Thymus (tissue), 11 donors: ENCODE results near the gene MRPL4. TPM values are rescaled to one million over a fixed set of nuclear protein-coding genes. Genes with fewer than 3 reads are reported as not detected.
A peak's percentile ranks its signal among the peaks of the same experiment; 100 is the strongest.

ENCODE experiments used
- DNase-seq, 9 donors: peaks; one replicate each; pipeline ENCODE4 v3.0.0-alpha.2; 2013; ENCODE audit warnings: low spot score in 9 of 9, low read depth in 6 of 9, missing footprints in 1 of 9
- H3K27ac ChIP-seq, 2 donors: one replicate each; pipeline ENCODE4 v1.5.1; 2013; ENCODE audit warnings: control low read depth in 1 of 2, low read depth in 1 of 2, low read length in 1 of 2, mild to moderate bottlenecking in 1 of 2, moderate library complexity in 1 of 2
- H3K27me3 ChIP-seq, 2 donors: one replicate each; pipeline ENCODE4 v1.5.1; 2013; ENCODE audit warnings: low read length in 1 of 2; ENCODE audit not compliant: control insufficient read depth in 2 of 2, insufficient read depth in 1 of 2
- H3K36me3 ChIP-seq, 2 donors: one replicate each; pipeline ENCODE4 v1.5.1; 2013; ENCODE audit warnings: low read length in 1 of 2, mild to moderate bottlenecking in 1 of 2, moderate library complexity in 1 of 2; ENCODE audit not compliant: control insufficient read depth in 2 of 2, insufficient read depth in 2 of 2
- H3K4me1 ChIP-seq, 2 donors: one replicate each; pipeline ENCODE4 v1.5.1; 2013; ENCODE audit warnings: low read length in 2 of 2; ENCODE audit not compliant: control insufficient read depth in 2 of 2, insufficient read depth in 2 of 2
- H3K4me3 ChIP-seq, 2 donors: one replicate each; pipeline ENCODE4 v1.5.1; 2013; ENCODE audit warnings: low read length in 2 of 2, control low read depth in 1 of 2, mild to moderate bottlenecking in 1 of 2
- H3K9me3 ChIP-seq, 2 donors: one replicate each; pipeline ENCODE4 v1.5.1; 2013; ENCODE audit warnings: low read length in 1 of 2, mild to moderate bottlenecking in 1 of 2; ENCODE audit not compliant: control insufficient read depth in 2 of 2, insufficient read depth in 1 of 2
- WGBS: extraction: QIAGEN DNeasy Blood & Tissue Kit; methylation state at CpG from one replicate; pipeline ENCODE4 v1.1.7; 2013; 5-methylcytosine and 5-hydroxymethylcytosine counted together
- polyA plus RNA-seq: library from polyadenylated mRNA; stranded (reverse); fragments of 200-250 nt; gene quantifications from one replicate; pipeline ENCODE4 v1.2.3, GENCODE V29; 2013
- total RNA-seq: library from RNA; stranded (reverse); fragments of 120-200 nt; gene quantifications from one replicate; pipeline ENCODE4 v1.2.4, GENCODE V29; 2013
- donor health status: healthy.

Gene MRPL4
- total and polyA plus RNA-seq, 2 donors: 35.6 to 41.0 TPM

DNA sequence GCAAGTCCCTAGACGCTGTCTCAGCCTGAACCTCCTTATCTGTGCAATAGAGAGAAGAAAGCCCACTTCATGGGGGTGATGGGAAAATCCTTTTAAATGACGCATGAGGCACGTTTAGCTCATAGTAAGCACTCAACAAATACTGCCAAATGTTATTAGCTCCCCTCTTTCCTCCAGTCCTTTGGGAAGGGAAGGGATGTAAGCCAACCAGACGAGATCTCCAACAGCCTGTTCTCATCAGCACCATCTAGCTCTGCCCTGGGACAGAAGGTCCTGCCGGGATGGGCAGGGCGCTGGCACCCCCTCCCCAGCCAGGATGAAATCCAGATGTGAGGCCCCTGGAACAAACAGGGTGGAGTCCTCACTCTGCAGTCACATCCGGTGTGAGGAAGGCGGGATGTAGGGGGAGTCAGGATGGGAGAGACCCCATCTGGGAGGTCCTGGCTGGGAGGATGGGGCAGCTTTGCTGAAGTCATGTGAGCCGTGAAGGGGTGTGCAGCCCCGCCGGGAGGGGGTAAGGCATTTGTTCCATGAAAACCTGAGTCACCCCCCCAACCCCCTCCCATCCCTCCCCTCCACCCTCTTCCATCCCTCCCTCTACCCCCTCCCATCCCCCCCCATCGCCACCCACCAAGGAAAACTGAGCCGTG lies 25.5 kb upstream of the MRPL4 start:
- H3K36me3 ChIP-seq: peaks cover 0 to 3% of the 10 kb centered on the region in 2 donors
- H3K27me3 ChIP-seq: peaks cover 3 to 16% of the 10 kb centered on the region in 2 donors
- no peak for DNase-seq
- no peak overlapping the region for H3K4me3 ChIP-seq
- peaks cover 4 to 38% of the 10 kb centered on the region in 2 donors for H3K4me1 ChIP-seq
- 87% methylated on average over 13 of the region's 13 CpGs for WGBS
- peak overlapping the region; percentile 12 to 35 for H3K27ac ChIP-seq
- H3K9me3 ChIP-seq: no peaks in the 10 kb centered on the region

DNA sequence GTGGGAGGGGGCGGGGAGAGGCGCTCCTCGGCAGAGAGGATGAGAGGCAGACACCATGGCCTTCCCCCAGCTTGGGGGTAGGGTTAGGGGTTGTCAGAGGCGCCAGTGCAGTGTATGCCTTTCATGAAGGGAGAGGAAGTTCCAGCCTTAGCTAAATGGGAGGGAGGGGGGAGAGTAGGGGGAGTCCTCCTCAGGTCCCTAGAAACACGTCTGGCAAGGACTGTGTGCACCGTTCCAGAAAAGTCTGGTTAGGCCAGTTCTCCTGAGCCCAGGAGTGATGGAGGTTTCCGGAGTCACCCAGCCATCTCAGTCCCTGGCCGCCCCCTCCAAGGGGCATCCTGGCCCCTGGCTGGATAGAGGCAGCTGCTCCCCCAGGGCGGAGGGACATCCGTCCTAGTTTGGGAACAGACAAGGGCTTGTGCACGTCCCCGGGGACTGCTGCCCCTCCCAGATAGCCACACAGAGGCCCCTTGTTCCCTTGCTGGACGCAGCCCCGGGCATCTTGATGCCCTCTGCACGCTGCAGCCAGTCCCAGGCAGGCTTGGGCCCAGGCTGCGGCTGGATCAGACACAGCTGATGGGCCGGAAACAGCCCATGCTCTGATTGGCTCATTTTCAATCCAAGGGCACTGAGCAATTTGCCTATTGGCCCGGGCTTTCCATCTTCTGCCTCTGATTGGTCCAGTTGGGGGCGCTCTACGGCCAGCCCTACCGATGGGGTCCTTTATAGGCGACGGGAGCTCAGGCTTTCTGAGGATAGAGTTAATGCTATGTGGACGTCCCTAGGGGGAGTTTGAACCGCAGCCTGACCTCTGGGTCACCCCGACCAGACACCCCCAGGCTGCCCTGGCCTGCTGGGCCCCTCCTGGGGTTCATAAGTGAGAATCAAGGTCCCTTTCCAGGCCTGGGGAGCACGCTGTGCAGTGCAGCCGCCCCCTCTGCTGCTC lies 24.7 kb upstream of the MRPL4 start:
- Histone ChIP-seq H3K4me3 (no peak overlapping the region), H3K36me3 (peaks cover 0 to 3% of the 10 kb centered on the region in 2 donors), H3K9me3 (no peaks in the 10 kb centered on the region), H3K27ac (peak overlapping the region; percentile 62 to 64), H3K27me3 (peaks cover 3 to 18% of the 10 kb centered on the region in 2 donors), H3K4me1 (peaks cover 4 to 37% of the 10 kb centered on the region in 2 donors)
- WGBS: 90% methylated on average over 28 of the region's 28 CpGs
- no peak for DNase-seq

DNA sequence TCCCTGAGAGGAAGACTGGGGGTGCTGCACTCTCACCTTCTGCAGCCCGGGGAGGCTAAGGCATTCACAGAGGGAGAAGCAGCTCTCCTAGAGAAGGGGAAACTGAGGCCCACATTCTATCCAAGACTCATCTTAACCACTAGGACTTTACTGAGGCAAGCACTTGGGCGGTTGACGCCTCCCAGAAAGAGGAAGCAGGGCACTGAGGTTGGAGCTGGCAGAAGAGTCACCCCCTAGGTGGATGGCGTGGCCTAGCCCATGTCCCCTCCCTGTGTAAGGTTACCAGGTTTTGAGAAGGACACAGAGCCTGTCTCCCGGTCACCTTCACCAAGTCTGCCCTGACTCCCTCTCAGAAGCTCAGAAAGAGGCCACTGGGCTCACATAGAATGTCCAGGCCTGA lies 23.6 kb upstream of the MRPL4 start:
- 70% methylated on average over 5 of the region's 5 CpGs for WGBS
- no peak overlapping the region for H3K4me3 ChIP-seq
- H3K27ac ChIP-seq: no peak overlapping the region
- no peak for DNase-seq
- H3K36me3 ChIP-seq: no peaks in the 10 kb centered on the region
- peaks cover 3 to 18% of the 10 kb centered on the region in 2 donors for H3K27me3 ChIP-seq
- H3K4me1 ChIP-seq: peaks cover 4 to 34% of the 10 kb centered on the region in 2 donors
- H3K9me3 ChIP-seq: no peaks in the 10 kb centered on the region

DNA sequence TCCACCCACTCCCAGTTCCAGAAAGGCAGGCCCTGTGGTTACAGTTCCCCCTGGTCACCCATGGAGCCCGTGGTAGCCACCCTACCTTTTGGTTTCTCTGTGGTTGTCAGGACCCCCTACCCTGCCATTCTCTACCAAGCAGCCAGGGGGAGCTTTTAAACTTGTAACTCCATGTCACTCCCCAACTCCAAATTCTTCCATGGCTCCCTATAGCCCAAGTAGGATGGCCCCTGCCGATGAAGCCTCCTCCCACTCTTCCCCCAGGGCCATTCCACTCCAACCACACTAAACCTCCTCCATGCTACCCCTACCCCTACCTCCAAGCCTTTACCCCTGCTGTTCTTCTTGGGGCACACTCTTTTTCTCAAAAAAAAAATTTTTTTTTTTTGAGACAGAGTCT lies 23.1 kb upstream of the MRPL4 start:
- peaks cover 4 to 34% of the 10 kb centered on the region in 2 donors for H3K4me1 ChIP-seq
- 53% methylated on average over 2 of the region's 2 CpGs for WGBS
- peaks cover 3 to 18% of the 10 kb centered on the region in 2 donors for H3K27me3 ChIP-seq
- peak in 1 of 9 donors; percentile 47 for DNase-seq
- no peak overlapping the region for H3K4me3 ChIP-seq
- no peaks in the 10 kb centered on the region for H3K9me3 ChIP-seq
- H3K27ac ChIP-seq: no peak overlapping the region
- no peaks in the 10 kb centered on the region for H3K36me3 ChIP-seq

DNA sequence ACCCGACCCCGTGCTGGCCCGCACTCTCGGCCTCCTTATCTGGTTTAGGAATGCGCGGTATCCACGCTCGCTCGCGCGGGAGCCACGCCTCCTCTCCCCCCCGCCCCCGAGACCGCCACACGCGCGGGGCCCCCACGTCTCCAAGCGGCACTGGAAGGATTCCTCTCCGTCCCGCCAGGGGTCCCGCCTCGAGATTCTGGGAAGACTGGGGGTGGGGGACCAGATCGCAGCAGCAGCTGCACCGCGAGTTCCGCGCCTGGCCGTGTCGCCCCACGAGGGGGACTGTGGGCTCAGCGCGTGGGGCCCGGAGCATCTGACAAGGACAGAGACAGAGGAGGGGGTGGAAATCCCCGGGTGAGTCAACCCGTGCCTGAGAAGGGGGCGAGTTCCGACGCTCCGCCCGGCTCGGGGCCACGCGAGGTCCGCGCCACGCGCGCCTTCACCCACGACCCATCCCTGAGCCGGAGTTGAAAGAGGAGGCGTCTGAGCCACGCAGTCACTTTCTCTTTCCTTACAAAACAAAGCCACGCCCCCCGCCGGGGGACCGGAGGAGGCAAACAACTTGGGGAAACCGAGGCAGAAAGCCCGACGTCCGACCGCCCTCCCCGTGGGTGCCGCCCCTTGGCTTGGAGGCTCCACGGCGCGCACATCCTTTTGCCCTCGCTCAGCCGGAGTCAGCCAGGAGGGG lies 21.7 kb upstream of the MRPL4 start:
- DNase-seq: peak in 2 of 9 donors; percentile 30 to 60
- peak overlapping the region in 1 of 2 donors; percentile 57 for H3K27ac ChIP-seq
- no peaks in the 10 kb centered on the region for H3K9me3 ChIP-seq
- 3% methylated on average over 70 of the region's 70 CpGs for WGBS
- peak overlapping the region; percentile 69 to 83 for H3K4me3 ChIP-seq
- no peaks in the 10 kb centered on the region for H3K36me3 ChIP-seq
- H3K27me3 ChIP-seq: peaks cover 3 to 18% of the 10 kb centered on the region in 2 donors
- peaks cover 4 to 38% of the 10 kb centered on the region in 2 donors for H3K4me1 ChIP-seq

DNA sequence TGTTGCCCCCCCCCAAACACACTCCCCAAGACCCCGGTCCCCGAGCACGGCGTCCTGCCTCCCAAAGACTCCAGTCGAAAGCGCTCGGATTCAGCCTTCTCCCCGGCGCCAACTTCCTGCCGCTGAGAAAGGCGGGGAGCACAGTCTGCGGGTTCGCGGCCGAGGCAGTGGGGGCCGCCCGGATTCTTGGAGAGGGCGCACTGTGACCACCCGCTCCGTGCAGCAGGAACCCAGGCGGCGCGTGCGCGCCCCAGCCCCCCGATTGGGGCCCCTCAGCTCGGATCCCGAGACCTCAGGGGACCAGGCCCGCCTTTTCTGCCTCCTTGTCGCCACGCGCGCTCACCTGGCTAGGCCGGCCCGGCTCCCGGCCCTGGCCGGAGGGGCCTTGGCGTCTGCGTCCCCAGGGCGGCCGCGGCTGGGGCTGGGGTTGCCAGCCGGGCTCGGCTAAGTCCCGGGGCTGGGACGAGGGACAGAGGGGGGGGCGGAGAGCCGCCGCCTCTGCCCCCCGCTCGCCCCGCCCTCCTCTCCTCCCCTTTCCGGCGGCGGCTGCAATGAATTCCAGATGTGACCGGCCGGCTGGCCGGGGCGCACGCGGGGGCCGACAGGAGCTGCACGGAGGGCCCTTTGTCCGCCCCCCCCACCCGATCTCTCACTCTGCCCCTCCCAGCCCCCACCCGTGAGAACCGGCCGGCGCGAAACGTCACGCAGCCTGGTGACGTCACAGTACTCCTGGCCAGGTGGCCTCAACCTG lies 21.0 kb upstream of the MRPL4 start, which contains the start of gene S1PR2:
S1PR2 (minus strand) TSS at position 471 of the 751 bp plus-strand sequence. CDS start 6,426 bp downstream, outside the sequence.
- Histone ChIP-seq H3K4me1 (peaks cover 6 to 41% of the 10 kb centered on the region in 2 donors), H3K9me3 (no peaks in the 10 kb centered on the region), H3K27ac (peak within 1 kb of the TSS; percentile 57 to 81), H3K4me3 (peak within 1 kb of the TSS; percentile 69 to 83), H3K36me3 (no peaks in the 10 kb centered on the region), H3K27me3 (peaks cover 3 to 18% of the 10 kb centered on the region in 2 donors)
- under 1% methylated on average over 73 of the region's 73 CpGs for WGBS
- DNase-seq: peak in 4 of 9 donors; percentile 32 to 65 (median 51)

DNA sequence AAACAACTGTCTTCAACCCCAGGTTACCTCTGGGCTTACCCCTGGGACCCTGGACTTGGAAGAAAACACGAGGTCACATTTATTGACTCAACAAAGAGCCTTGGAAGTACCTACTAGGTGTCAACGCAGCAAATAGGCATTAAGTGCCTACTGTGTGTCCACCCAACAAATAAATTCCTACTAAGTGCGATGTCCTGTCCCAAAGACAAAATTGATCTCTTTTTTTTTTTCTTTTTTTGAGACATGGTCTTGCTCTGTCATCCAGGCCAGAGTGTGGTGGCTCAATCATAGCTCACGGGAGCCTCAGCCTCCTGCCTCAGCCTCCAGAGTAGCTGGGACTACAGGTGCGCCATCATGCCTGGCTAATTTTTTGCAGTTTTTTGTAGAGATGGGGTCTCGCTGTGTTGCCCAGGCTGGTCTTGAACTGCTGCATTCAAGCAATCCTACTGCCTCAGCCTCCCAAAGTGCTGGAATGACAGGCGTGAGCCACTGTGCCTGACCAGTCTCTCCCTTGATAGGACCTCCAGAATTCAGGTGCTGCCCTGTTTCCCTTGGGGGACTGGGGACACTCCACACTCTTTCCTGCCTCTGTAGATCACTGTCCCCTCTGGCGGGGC lies 20.3 kb upstream of the MRPL4 start:
- Histone ChIP-seq H3K27ac (no peak overlapping the region), H3K9me3 (no peaks in the 10 kb centered on the region), H3K4me1 (peaks cover 6 to 47% of the 10 kb centered on the region in 2 donors), H3K27me3 (peaks cover 3 to 18% of the 10 kb centered on the region in 2 donors), H3K36me3 (no peaks in the 10 kb centered on the region), H3K4me3 (peak overlapping the region; percentile 69 to 83)
- 85% methylated on average over 8 of the region's 8 CpGs for WGBS
- no peak for DNase-seq

DNA sequence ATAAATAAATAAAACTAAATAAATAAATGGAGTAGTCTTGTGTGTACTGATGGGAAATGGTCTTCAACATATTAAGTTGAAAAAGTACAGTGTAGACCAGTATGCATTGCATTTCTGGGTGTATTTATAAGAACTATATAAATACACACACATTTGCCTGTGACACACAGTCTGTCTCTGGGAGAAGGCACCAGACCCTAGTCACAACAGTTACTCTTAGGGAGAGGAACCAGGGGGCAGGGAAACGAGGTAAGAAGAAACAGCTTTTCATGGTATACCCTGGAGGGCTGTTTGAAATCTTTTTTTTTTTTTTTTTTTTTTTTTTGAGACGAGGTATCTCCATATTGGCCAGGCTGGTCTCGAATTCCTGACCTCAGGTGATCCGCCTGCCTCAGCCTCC lies 18.1 kb upstream of the MRPL4 start:
- WGBS: 94% methylated on average over 4 of the region's 4 CpGs
- Histone ChIP-seq H3K27me3 (peaks cover 3 to 18% of the 10 kb centered on the region in 2 donors), H3K4me3 (no peak overlapping the region), H3K4me1 (peaks cover 6 to 43% of the 10 kb centered on the region in 2 donors), H3K9me3 (no peaks in the 10 kb centered on the region), H3K27ac (no peak overlapping the region), H3K36me3 (no peaks in the 10 kb centered on the region)
- no peak for DNase-seq
